Keratinocyte (primary cell): ENCODE data around the gene MEF2A.

Experiments
- CTCF ChIP-seq, 3 experiments: IDR thresholded peaks in 1 of 3; conservative IDR thresholded peaks in 1 of 3; optimal IDR thresholded peaks in 1 of 3; 2 replicates in 2 of 3; 3 replicates in 1 of 3; pipeline versions ENCODE3 to v1.5.1; 2011; ENCODE audit warnings: low read length in 3 of 3, mild to moderate bottlenecking in 3 of 3, moderate library complexity in 2 of 3, control low read depth in 1 of 3, inconsistent platforms in 1 of 3; ENCODE audit not compliant: insufficient read depth in 2 of 3; ENCODE audit errors: extremely low read depth in 1 of 3
- EZH2 ChIP-seq: IDR thresholded peaks from one replicate; pipeline ENCODE4 v1.6.1; 2012; ENCODE audit warnings: inconsistent platforms, mild to moderate bottlenecking, low read length, moderate library complexity

GRCh38 chr15:99574502-99574901, 8.7 kb downstream of the MEF2A start:
- TF ChIP-seq CTCF (optimal IDR thresholded peaks at IDR 0.05 in 1 of 3, IDR thresholded peaks at IDR 0.05 in 1 of 3, conservative IDR thresholded peaks at IDR 0.05 in 1 of 3; ENCODE audit: extremely low read depth in 1 of 3, insufficient read depth in 2 of 3, low read length in 3 of 3) (peak in 1 of 3 experiments; percentile 22), EZH2 (no peak)
